SK-N-SH treated with all-trans-retinoic acid at 6 μM for 48 hours (cell line): ENCODE results near the gene DCD.

Source experiments
- ATAC-seq: fragments of 200-7000 bp; cut with Tn5 transposase; 3 replicates; pipeline ENCODE4 v1.9.1; 2020; ENCODE audit warnings: mild to moderate bottlenecking, moderate library complexity
- ARNTL ChIP-seq: fragments of 450-650 bp; formaldehyde crosslinking; IDR thresholded peaks from 2 replicates; pipeline ENCODE4 v1.5.0; 2020; ENCODE audit warnings: low read depth, mild to moderate bottlenecking, moderate library complexity, borderline replicate concordance
- BACH2 ChIP-seq: fragments of 250-450 bp; sonication (Bioruptor Pico); IDR thresholded peaks from 2 replicates; pipeline ENCODE4 v1.9.0; 2021; ENCODE audit warnings: mild to moderate bottlenecking, borderline replicate concordance
- ESRRG ChIP-seq: fragments of 250-450 bp; sonication (Bioruptor Pico); IDR thresholded peaks from 2 replicates; pipeline ENCODE4 v1.6.1; 2021; ENCODE audit warnings: mild to moderate bottlenecking
- GLIS3 ChIP-seq: fragments of 250-450 bp; sonication (Bioruptor Pico); IDR thresholded peaks from 2 replicates; pipeline ENCODE4 v1.5.0; 2020; ENCODE audit warnings: mild to moderate bottlenecking, moderate library complexity
- ISL1 ChIP-seq: fragments of 250-450 bp; sonication (Bioruptor Pico); IDR thresholded peaks from 2 replicates; pipeline ENCODE4 v2.1.2; 2022; ENCODE audit warnings: mild to moderate bottlenecking, moderate library complexity
- OSR1 ChIP-seq: fragments of 250-450 bp; sonication (Bioruptor Pico); IDR thresholded peaks from 2 replicates; pipeline ENCODE4 v1.8.0; 2022; ENCODE audit warnings: moderate library complexity, mild to moderate bottlenecking, inconsistent platforms
- SNAI2 ChIP-seq: fragments of 250-450 bp; sonication (Bioruptor Pico); IDR thresholded peaks from 2 replicates; pipeline ENCODE4 v1.5.0; 2020; ENCODE audit warnings: mild to moderate bottlenecking, moderate library complexity
- TCF4 ChIP-seq: fragments of 250-450 bp; sonication (Bioruptor Pico); IDR thresholded peaks from 2 replicates; pipeline ENCODE4 v1.8.0; 2021; ENCODE audit warnings: mild to moderate bottlenecking, moderate library complexity, borderline replicate concordance
- ZC3H10 ChIP-seq: fragments of 250-450 bp; sonication (Bioruptor Pico); IDR thresholded peaks from 2 replicates; pipeline ENCODE4 v1.5.1; 2021; ENCODE audit warnings: mild to moderate bottlenecking, moderate library complexity
- ZFP3 ChIP-seq: fragments of 250-450 bp; sonication (Bioruptor Pico); IDR thresholded peaks from 2 replicates; pipeline ENCODE4 v1.5.0; 2020; ENCODE audit warnings: mild to moderate bottlenecking, moderate library complexity
- ZFP30 ChIP-seq: fragments of 450-650 bp; formaldehyde crosslinking; IDR thresholded peaks from 2 replicates; pipeline ENCODE4 v1.5.0; 2022; ENCODE audit warnings: mild to moderate bottlenecking, moderate library complexity
- ZNF565 ChIP-seq: fragments of 450-650 bp; formaldehyde crosslinking; conservative IDR thresholded peaks from 2 replicates; pipeline ENCODE4 v1.5.0; 2020; ENCODE audit warnings: low read depth, mild to moderate bottlenecking, moderate library complexity
- ZNF70 ChIP-seq: fragments of 450-650 bp; formaldehyde crosslinking; IDR thresholded peaks from 2 replicates; pipeline ENCODE4 v1.5.0; 2020; ENCODE audit warnings: mild to moderate bottlenecking, moderate library complexity
- ZNF8 ChIP-seq: fragments of 450-650 bp; formaldehyde crosslinking; IDR thresholded peaks from 2 replicates; pipeline ENCODE4 v1.5.0; 2020; ENCODE audit warnings: mild to moderate bottlenecking, moderate library complexity
- TF ChIP-seq, protein P1 (sequence below): fragments of 250-450 bp; sonication (Bioruptor Pico); IDR thresholded peaks from 2 replicates; pipeline ENCODE4 v1.5.1; 2021; ENCODE audit warnings: mild to moderate bottlenecking, moderate library complexity
- TF ChIP-seq, protein P2 (sequence below): fragments of 250-450 bp; sonication (Bioruptor Pico); IDR thresholded peaks from 2 replicates; pipeline ENCODE4 v1.8.0; 2020; ENCODE audit warnings: mild to moderate bottlenecking, moderate library complexity, borderline replicate concordance
- TF ChIP-seq, protein P3 (sequence below): fragments of 250-450 bp; sonication (Bioruptor Pico); IDR thresholded peaks from 2 replicates; pipeline ENCODE4 v1.8.0; 2021; ENCODE audit warnings: low read depth, mild to moderate bottlenecking, moderate library complexity, borderline replicate concordance
- TF ChIP-seq, protein P4 (sequence below): fragments of 250-450 bp; sonication (Bioruptor Pico); IDR thresholded peaks from 2 replicates; pipeline ENCODE4 v1.5.1; 2020; ENCODE audit warnings: low read depth, mild to moderate bottlenecking, moderate library complexity

DCD gene

DNA sequence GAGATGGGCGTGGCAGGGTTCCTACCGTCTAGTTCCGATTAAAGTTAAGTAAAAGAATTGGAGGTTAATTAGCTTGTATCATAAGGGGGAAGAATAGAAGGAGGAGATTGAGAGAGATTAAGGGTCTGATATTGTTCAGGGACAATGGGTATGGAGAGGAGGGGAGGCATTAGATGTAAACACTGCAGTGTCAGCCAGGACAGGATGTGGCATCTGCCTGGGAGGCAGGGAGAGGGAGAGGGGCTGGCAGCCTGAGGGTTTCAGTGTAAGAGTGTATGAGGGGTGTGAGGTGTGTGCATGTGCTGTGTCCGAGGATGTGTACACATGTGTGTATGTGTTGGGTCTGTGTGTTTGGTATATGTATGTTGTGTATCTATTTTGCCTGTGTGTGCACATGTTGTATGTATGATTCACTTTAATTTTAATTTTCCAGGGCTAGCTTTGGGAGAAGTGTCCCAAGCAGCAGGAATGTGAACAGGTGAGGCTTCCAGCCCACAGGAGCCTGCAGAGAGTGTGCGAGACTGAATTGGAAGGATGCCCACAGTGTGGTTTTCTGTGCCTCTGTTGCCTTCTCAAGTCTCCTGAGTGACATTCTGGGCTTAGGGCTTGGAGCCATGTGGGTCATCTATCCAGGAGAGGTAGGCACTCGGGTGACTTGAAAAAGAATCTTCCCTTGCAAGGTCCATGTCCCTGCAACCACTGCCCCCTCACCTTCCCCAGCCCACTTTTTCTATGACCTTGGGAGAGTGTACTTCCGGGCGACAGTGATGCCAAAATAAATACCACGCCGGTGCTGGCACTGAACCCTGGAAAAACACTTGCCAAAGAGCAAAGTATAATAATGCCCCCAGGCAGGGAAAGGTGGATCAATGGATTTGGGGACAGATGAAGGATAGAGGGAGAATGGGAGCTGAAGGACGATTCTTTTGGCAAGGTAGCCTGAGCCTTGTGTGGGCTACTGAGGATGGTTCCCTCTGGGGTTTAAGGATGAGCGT lies 36.8 kb upstream of the DCD start:
- TF ChIP-seq TCF4 (CRISPR knock-in tag), result no peak
- ATAC-seq, result no peak

DNA sequence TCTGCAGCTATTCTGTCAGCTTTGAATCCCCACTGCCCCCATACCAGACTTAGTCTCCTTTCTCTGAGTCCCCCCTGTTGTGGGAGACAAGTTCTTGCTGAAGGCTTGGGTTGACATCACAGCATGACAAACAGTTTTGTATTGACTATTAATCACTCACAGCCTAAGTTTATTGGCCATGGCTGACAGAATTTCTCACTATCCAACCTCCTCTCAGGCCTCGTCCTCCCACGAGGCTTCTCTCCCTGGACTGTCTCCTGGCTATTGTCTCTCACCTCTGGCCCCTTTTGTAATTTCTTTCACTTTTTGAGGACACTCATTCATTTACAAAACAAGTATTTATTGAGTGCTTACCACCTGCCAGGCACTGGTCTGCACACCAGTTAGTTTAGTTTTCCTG lies 35.2 kb upstream of the DCD start:
- ATAC-seq, result no peak
- TF ChIP-seq SNAI2 (CRISPR knock-in tag), result no peak
- no peak for TF ChIP-seq TCF4 (CRISPR knock-in tag)
- TF ChIP-seq ZFP3, result no peak
- TF ChIP-seq ZNF8 (CRISPR knock-in tag), result no peak
- TF ChIP-seq, protein P1, sequence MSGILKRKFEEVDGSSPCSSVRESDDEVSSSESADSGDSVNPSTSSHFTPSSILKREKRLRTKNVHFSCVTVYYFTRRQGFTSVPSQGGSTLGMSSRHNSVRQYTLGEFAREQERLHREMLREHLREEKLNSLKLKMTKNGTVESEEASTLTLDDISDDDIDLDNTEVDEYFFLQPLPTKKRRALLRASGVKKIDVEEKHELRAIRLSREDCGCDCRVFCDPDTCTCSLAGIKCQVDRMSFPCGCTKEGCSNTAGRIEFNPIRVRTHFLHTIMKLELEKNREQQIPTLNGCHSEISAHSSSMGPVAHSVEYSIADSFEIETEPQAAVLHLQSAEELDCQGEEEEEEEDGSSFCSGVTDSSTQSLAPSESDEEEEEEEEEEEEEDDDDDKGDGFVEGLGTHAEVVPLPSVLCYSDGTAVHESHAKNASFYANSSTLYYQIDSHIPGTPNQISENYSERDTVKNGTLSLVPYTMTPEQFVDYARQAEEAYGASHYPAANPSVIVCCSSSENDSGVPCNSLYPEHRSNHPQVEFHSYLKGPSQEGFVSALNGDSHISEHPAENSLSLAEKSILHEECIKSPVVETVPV (CRISPR knock-in tag), result no peak
- TF ChIP-seq, protein P2, sequence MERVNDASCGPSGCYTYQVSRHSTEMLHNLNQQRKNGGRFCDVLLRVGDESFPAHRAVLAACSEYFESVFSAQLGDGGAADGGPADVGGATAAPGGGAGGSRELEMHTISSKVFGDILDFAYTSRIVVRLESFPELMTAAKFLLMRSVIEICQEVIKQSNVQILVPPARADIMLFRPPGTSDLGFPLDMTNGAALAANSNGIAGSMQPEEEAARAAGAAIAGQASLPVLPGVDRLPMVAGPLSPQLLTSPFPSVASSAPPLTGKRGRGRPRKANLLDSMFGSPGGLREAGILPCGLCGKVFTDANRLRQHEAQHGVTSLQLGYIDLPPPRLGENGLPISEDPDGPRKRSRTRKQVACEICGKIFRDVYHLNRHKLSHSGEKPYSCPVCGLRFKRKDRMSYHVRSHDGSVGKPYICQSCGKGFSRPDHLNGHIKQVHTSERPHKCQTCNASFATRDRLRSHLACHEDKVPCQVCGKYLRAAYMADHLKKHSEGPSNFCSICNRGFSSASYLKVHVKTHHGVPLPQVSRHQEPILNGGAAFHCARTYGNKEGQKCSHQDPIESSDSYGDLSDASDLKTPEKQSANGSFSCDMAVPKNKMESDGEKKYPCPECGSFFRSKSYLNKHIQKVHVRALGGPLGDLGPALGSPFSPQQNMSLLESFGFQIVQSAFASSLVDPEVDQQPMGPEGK (CRISPR knock-in tag), result no peak
- TF ChIP-seq ISL1 (CRISPR knock-in tag), result no peak
- TF ChIP-seq ESRRG (CRISPR knock-in tag), result no peak
- no peak for TF ChIP-seq BACH2 (CRISPR knock-in tag)
- TF ChIP-seq, protein P3, sequence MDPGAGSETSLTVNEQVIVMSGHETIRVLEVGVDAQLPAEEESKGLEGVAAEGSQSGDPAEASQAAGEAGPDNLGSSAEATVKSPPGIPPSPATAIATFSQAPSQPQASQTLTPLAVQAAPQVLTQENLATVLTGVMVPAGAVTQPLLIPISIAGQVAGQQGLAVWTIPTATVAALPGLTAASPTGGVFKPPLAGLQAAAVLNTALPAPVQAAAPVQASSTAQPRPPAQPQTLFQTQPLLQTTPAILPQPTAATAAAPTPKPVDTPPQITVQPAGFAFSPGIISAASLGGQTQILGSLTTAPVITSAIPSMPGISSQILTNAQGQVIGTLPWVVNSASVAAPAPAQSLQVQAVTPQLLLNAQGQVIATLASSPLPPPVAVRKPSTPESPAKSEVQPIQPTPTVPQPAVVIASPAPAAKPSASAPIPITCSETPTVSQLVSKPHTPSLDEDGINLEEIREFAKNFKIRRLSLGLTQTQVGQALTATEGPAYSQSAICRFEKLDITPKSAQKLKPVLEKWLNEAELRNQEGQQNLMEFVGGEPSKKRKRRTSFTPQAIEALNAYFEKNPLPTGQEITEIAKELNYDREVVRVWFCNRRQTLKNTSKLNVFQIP (CRISPR knock-in tag), result no peak
- TF ChIP-seq ZNF565, result no peak
- no peak for TF ChIP-seq ZC3H10 (CRISPR knock-in tag)
- TF ChIP-seq OSR1, result no peak
- TF ChIP-seq, protein P4, sequence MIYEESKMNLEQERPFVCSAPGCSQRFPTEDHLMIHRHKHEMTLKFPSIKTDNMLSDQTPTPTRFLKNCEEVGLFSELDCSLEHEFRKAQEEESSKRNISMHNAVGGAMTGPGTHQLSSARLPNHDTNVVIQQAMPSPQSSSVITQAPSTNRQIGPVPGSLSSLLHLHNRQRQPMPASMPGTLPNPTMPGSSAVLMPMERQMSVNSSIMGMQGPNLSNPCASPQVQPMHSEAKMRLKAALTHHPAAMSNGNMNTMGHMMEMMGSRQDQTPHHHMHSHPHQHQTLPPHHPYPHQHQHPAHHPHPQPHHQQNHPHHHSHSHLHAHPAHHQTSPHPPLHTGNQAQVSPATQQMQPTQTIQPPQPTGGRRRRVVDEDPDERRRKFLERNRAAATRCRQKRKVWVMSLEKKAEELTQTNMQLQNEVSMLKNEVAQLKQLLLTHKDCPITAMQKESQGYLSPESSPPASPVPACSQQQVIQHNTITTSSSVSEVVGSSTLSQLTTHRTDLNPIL, result no peak
- no peak for TF ChIP-seq GLIS3 (CRISPR knock-in tag)
- TF ChIP-seq ZFP30 (CRISPR knock-in tag), result no peak

DNA sequence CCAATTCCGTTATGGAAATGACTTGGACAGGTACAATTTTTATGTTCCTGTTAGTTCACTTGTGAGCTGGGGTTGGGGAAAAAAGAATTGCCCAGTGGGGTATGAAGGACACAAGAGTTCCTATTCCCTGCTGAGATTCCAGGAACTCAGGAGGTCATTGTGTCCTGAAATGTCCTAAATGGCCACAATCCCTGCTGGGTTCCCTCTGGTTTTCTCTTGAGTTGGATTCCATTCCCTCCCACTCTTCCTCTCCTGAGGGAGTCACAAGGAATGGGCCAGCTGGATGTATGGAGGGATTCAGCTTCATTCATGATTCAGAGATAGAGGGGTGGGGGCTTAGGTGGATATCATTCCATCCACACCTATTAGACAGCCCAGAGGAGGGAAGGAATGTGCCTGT lies 34.5 kb upstream of the DCD start:
- no peak for ATAC-seq
- TF ChIP-seq ISL1 (CRISPR knock-in tag), result no peak
- TF ChIP-seq, all 23 proteins: peak for 0

DNA sequence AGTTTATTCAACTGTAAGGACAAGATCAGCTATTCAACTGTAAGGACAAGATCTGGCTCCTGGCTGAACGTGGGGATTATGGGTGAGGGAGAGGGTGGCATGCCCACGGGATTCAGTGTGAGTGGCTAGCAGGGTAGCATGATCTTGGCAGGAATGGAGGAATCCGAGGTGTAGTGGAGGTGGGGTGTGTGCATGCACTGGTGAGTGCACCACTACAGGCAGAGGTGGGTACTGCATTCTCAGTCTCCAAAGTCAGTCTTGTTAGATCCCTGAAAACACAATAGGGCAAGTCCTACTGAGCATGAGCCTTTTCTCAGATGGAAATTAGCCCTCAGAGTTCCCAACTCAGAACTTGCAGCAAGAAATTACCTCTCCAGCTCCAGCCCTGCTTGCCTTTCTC lies 32.2 kb upstream of the DCD start:
- TF ChIP-seq BACH2 (CRISPR knock-in tag), result no peak
- TF ChIP-seq ESRRG (CRISPR knock-in tag), result no peak
- TF ChIP-seq ARNTL (CRISPR knock-in tag), result no peak
- TF ChIP-seq ZFP3, result no peak
- TF ChIP-seq ZNF70 (CRISPR knock-in tag), result no peak
- TF ChIP-seq, protein P3 (CRISPR knock-in tag), result no peak
- ATAC-seq, result peak; percentile 79
